GM21515 (cell line): ENCODE measurements around the gene NCOA3.

Experiments used
- ATAC-seq: cut with Tn5 transposase; IDR thresholded peaks from one replicate; pipeline ENCODE4 v1.9.1; 2021; ENCODE audit not compliant: unreplicated experiment

The NCOA3 gene

GRCh38 chr20:47663354-47664067 is 161.8 kb downstream of the NCOA3 start:
- no peak for ATAC-seq

GRCh38 chr20:47664068-47664437 is 162.4 kb downstream of the NCOA3 start:
- no peak for ATAC-seq

GRCh38 chr20:47664744-47665143 is 163.1 kb downstream of the NCOA3 start:
- ATAC-seq, result no peak

DNA sequence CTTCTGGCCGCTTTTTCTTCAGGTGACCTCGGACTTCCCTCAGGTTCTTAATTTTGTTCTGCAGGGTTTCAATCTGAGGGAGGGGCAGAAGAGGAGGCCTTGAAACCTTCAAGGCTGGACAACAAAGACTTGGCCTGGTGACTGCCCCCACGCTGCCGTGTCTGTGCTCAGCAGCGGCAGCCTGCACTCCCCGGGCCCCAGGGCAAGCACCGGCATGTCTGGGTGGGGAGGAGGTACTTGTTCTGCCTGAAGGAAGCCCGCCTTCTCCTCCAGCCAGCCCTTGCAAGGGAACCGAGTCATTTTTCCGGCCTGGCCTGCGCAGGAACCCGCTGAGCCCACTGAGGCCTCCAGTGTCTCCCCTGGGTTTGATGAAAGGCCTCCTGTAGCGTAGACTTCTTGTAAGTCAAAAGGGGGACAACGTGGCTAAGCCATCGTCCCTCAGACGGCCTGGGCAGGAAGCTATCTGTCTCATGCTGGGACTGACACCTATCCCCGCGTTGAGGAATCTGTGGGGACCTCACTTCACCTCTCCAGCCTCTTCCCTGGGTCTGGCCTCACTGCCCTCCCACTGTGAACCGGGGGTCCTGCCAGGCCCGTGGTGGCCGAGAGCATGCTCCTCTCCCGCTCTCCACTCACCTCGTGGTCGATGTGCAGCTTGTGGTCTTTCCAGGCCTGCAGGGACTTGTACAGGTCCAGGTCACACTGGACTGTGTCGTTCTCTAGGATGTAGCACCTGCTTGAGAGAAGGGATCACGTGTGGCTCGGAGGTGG is 163.7 kb downstream of the NCOA3 start:
- ATAC-seq, result no peak

DNA sequence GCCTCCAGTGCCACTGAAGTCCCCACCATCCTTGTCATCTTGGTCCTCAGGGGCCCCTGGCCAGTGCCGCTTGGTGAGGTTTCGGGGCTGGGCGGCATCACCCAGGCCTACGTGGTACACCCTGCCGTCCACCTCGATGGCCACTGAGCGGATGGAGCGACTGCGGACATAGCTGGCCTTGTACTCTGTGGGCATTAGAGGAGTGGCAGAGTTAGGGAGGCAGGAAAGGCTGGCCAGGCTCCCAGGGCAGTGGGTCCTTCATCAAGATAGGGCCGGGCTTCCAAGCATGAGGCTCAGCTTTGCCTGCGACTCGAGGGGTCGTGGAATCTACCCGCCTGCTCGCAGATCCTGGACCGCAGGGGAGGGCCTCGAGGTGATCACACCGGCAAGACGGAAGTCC is 164.6 kb downstream of the NCOA3 start:
- no peak for ATAC-seq

- ATAC-seq, result no peak
These were observed 165.4 kb downstream of the NCOA3 start for GRCh38 chr20:47667086-47667485.

DNA sequence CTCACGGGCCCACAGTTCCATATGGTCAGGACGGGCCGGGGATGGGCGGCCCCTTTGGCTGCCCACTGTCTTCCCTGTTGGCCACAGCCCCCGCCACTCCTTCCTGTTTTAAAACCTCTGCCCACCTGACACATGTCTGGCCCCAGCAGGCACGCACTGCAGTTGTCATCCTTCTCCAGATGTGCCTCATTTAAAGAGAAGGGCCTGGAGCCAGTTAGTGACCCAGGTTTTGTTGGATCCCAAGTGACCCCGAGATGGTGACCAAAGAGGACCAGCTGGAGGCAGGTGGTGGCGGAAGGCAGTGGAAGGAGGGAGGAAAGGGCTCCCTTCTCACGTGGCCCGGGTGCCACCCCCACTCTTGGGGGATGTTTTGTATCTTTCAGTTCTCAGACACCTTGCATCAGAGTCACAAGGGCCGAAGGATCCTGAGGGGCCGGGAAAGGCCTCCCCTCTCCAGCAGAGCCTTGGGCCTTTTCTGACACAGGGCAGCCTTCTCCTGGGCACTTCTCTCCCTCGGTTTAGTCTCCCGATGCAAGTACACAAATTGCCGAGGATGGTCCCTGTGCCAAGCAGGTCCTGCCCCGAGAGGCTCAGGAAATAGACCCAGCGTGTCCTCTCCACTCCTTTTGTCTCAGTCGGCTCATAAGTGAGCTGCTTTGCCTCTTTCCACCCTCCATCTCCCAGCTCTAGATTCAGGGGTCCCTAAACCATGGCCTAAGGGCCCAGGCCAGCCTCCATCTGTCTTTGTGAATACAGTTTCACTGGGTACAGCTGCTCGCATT is 166.0 kb downstream of the NCOA3 start:
- no peak for ATAC-seq

GRCh38 chr20:47668313-47669151 is 166.8 kb downstream of the NCOA3 start:
- ATAC-seq, result no peak

- no peak for ATAC-seq
These were observed 167.4 kb downstream of the NCOA3 start for GRCh38 chr20:47669152-47669425.

DNA sequence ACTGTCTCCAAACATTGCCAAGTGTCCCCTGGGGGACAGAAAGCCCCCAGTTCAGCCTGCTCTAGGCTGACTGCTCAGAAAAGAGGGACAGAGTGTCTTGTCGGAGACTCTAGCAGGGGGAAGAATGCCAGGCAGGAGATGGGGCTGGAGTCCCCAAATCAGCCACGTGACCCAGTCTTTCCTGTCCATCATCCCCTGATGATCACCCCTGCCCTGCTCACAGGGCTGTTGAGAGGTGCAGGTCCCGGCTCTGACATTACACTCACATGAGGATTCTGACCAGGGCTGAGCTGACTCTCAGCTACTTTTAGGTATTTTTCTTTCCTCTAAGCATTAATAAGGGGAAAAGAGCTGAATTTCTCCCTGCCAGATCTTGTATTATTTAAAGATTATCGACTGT is 167.8 kb downstream of the NCOA3 start:
- no peak for ATAC-seq

GRCh38 chr20:47669927-47670890 is 168.5 kb downstream of the NCOA3 start:
- ATAC-seq, result no peak

DNA sequence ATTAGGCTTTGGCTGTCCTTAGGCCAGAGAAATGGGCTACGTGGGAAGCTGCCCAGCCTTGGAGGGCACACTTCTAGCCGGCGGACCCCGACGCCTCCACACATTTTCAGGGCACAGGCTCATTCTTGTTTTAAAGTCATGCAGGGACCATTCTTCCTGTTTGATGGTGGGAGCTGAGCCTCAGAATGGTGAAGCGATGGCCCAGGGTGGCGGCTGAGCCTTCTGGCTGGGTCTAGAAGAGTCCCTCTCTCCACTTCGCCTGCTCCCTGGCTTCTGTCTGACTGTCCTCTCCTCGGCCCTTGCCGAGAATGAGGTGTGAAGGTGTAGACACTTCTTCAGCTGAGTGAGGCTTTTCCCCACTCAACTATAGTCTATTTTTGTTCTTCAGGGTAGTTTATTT is 169.2 kb downstream of the NCOA3 start:
- ATAC-seq, result no peak

GRCh38 chr20:47672166-47672565 is 170.5 kb downstream of the NCOA3 start:
- no peak for ATAC-seq

- no peak for ATAC-seq
These were observed 171.4 kb downstream of the NCOA3 start for GRCh38 chr20:47672886-47673670.

GRCh38 chr20:47673671-47673955 is 171.9 kb downstream of the NCOA3 start:
- no peak for ATAC-seq

GRCh38 chr20:47674145-47674544 is 172.5 kb downstream of the NCOA3 start:
- ATAC-seq, result no peak

DNA sequence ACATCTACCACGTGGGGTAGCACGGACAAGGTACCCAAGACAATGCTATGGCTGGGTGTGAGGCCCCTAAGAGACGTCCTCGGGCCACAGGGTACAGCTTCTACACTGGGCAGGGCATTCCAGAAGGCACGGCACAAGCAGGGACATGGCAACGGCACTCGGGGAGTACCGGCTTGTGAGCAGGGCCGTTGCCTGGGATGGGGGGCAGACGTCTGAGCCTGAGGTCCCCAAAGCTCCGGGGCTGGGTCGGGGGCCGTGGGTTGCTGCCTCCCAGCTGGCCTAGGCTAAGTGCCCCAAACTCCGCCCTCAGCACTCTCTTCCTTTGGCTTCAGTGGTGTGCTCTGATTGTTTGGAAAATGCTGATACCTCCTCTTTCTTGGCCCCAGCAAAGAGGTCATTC is 173.0 kb downstream of the NCOA3 start:
- ATAC-seq, result no peak

DNA sequence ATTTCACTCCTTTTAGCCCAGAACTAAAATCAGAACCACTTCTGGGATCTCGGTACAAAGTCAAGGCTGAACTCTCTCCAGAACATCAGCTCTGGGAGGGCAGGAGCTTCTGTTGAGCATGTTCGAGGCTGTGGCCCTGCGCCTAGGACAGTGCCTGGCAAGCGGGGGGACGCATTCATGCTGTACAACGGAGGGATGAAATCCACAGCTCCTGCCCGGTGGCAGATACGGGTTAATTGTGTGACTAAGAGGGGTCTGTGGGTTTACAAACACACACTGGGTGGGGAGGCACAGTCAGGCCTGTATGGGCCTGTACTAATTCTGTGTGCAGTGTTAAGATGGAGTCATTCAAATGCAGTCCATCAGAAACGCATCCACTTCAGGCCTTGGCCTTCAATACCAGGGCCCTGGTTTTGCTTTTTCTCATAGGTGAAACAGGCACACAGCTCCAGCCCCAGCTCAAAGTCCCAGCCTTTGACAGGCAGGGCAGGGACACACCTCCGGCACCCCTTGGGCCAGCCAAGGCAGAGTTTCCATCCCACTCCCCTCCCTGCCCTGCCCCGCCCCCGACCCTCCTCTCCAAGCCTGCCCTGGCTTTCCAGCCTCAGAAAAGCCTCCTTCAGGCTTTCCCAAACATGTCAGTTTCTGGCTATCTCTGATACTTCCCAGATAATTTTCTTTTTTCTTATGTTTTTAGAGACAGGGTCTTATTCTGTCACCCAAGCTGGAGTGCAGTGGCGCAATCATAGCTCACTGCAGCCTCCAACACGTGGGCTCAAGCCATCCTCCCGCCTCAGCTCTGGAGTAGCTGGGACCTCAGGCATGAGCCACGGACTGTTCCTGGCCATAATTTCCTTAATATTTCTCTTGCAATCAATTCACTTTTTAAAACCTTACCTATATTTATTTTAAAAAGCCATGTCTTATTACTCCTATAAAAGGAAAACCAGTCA is 173.8 kb downstream of the NCOA3 start:
- ATAC-seq, result no peak
